Muscle layer of colon (tissue), 2 donors: ENCODE results near the gene ATG9A.

Experiments used
- H3K27ac ChIP-seq: one replicate; pipeline ENCODE4 v1.7.0; 2013; ENCODE audit warnings: low read depth, mild to moderate bottlenecking, low read length, moderate library complexity
- H3K27me3 ChIP-seq, 2 donors: one replicate each; pipeline ENCODE4 v1.7.0; 2013; ENCODE audit warnings: low read length in 2 of 2, mild to moderate bottlenecking in 2 of 2; ENCODE audit not compliant: insufficient read depth in 2 of 2, control insufficient read depth in 1 of 2
- H3K36me3 ChIP-seq: one replicate; pipeline ENCODE4 v1.7.0; 2013; ENCODE audit warnings: mild to moderate bottlenecking, low read length; ENCODE audit not compliant: insufficient read depth
- H3K4me1 ChIP-seq: one replicate; pipeline ENCODE4 v1.7.0; 2013; ENCODE audit warnings: mild to moderate bottlenecking, low read length; ENCODE audit not compliant: insufficient read depth
- H3K4me3 ChIP-seq, 2 donors: one replicate each; pipeline ENCODE4 v1.7.0; 2013; ENCODE audit warnings: low read length in 2 of 2, low read depth in 1 of 2, mild to moderate bottlenecking in 1 of 2, moderate library complexity in 1 of 2
- H3K9ac ChIP-seq: one replicate; pipeline ENCODE4 v1.7.0; 2013; ENCODE audit warnings: low read length
- H3K9me3 ChIP-seq: one replicate; pipeline ENCODE4 v1.7.0; 2013; ENCODE audit warnings: mild to moderate bottlenecking, low read length
- donor health status: abdominal sarcoma.
- donor health status: Adenocarcinoma of cecum.

ATG9A gene

DNA sequence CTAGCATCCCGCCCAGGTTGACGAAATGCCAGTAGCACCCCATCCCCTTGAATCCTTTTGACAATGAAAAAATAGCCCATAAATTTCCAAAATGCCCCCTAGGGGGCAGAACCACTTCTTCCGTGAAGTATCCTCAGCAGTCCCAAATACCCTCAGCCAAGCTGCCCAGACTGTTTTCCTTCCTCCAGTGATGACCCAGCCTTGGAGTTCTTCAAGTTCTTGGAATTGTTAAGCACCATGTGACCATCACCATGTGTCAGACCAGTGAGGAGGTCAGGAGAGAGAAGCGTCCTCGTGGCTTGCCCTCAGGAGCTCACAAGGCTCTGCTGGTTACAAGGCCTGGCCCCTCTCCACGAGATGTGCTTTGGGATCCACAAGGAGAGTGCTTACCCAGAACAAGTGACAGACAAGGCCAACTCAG is 58.2 kb downstream of the ATG9A start:
- Histone ChIP-seq H3K36me3 (peaks cover 33% of the 10 kb centered on the region), H3K4me3 (no peak overlapping the region), H3K4me1 (peaks cover 22% of the 10 kb centered on the region), H3K9ac (no peak overlapping the region), H3K27me3 (no peaks in the 10 kb centered on the region), H3K27ac (peak overlapping the region; percentile 43), H3K9me3 (no peaks in the 10 kb centered on the region)

DNA sequence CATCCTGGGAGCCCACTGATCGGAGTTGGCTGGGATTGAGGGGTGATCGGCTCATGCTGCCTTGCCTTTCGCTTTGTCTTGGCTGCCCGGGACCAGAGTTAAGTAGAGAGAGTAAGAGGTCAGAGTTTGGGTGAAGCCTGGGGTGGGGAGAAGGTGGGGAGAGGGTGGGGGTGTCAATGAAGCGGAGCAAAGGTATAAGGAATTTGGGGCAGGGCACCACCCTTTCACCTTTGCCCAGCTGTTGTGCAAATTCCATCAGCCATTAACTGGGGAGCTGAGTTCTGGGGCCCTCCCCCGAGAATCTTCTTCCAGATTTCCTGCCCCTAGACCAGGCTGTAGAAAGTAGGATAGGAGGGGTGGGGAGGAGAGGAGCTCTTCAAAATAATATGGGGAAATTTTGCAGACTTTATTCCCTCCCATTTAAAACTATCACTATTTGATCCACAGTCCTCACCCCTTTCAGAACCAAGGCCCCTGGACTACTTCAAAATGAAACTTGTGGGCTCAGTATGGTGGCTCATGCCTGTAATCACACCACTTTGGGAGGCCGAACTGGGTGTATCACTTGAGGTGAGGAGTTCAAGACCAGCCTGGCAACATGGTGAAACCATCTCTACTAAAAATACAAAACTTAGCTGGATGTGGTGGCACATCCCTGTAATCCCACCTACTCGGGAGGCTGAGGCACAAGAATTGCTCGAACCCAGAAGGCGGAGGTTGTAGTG is 59.3 kb downstream of the ATG9A start, which contains the start of gene SLC23A3:
Gene SLC23A3, minus strand, starts transcription at position 100 of the 725 bp plus-strand sequence. Its CDS starts 45 bp downstream, at position 55.
- no peaks in the 10 kb centered on the region for H3K27me3 ChIP-seq
- H3K27ac ChIP-seq, result peak within 1 kb of the TSS; percentile 7
- H3K4me1 ChIP-seq, result peaks cover 15% of the 10 kb centered on the region
- no peak within 1 kb of the TSS for H3K4me3 ChIP-seq
- H3K9ac ChIP-seq, result no peak within 1 kb of the TSS
- H3K9me3 ChIP-seq, result no peaks in the 10 kb centered on the region
- peaks cover 30% of the 10 kb centered on the region for H3K36me3 ChIP-seq
